K562 (cell line): Measurements from ENCODE around the gene BID. TPM values are rescaled to one million over a fixed set of nuclear protein-coding genes. Genes with fewer than 3 reads are reported as not detected.

ENCODE experiments used
- BCL6 ChIP-seq: fragments of 250-450 bp; sonication (Bioruptor Pico); IDR thresholded peaks from 2 replicates; pipeline ENCODE4 v1.4.0; 2020
- C11orf30 ChIP-seq: fragments of 450-650 bp; IDR thresholded peaks from 2 replicates; pipeline ENCODE4 v1.6.1; 2016; ENCODE audit warnings: low read depth, mild to moderate bottlenecking
- DNMT1 ChIP-seq: fragments of 450-650 bp; IDR thresholded peaks from 2 replicates; pipeline ENCODE4 v1.6.1; 2016; ENCODE audit warnings: antibody characterized with exemption, mild to moderate bottlenecking
- HCFC1 ChIP-seq: IDR thresholded peaks from 2 replicates; pipeline ENCODE4 v1.6.1; 2012; ENCODE audit warnings: low read depth, low read length, improper control_type of control experiment
- HNRNPK ChIP-seq: fragments of 200-400 bp; formaldehyde crosslinking; IDR thresholded peaks from one replicate; pipeline ENCODE4 v1.6.1; 2018; ENCODE audit warnings: mild to moderate bottlenecking, low read depth, low read length; ENCODE audit not compliant: poor library complexity, severe bottlenecking
- MITF ChIP-seq: IDR thresholded peaks from 2 replicates; pipeline ENCODE4 v1.6.1; 2014; ENCODE audit warnings: antibody characterized with exemption
- TFAP4 ChIP-seq: sonication (generic); formaldehyde crosslinking; IDR thresholded peaks from 2 replicates; pipeline ENCODE4 v1.8.0; 2022; ENCODE audit warnings: missing genetic modification reagents, mild to moderate bottlenecking, moderate library complexity, borderline replicate concordance
- ZNF639 ChIP-seq, 2 experiments: fragments of 200-800 bp in 1 of 2; sonication (Bioruptor generic) in 1 of 2; sonication (generic) in 1 of 2; formaldehyde crosslinking in 1 of 2; IDR thresholded peaks in 1 of 2; conservative IDR thresholded peaks in 1 of 2; 2 replicates each; pipeline versions ENCODE4 v1.5.0 to v1.6.1; 2016 to 2020; ENCODE audit warnings: missing compliant biosample characterization in 1 of 2, missing genetic modification characterization in 1 of 2, missing genetic modification reagents in 1 of 2
- polyA plus RNA-seq, 8 experiments: library from polyadenylated mRNA; depleted of rRNA in 4 of 8; stranded (reverse) in 5 of 8; unstranded in 3 of 8; fragments of >200 nt; fragmentation: Nextera tagmentation in 2 of 8; fragmentation: Illumina TruSeq in 1 of 8; extraction: Ambion mirVana in 2 of 8; extraction: Trizol in 1 of 8; gene quantifications; 2 replicates each; pipeline versions ENCODE4 v1.2.1 to v1.2.3, GENCODE V29; 2011 to 2014; ENCODE audit warnings: inconsistent platforms in 1 of 8, missing spikeins in 1 of 8
- total RNA-seq, 7 experiments: library from RNA; depleted of rRNA in 6 of 7; stranded (reverse); fragments of >200 nt in 6 of 7; fragmentation: Illumina TruSeq in 2 of 7; extraction: Trizol in 2 of 7; gene quantifications; 2 replicates each; pipeline versions ENCODE4 v1.2.1 to v1.2.3, GENCODE V29; 2011 to 2021; ENCODE audit warnings: low replicate concordance in 1 of 7
- TF ChIP-seq, protein P1 (sequence below): fragments of 200-600 bp; sonication (generic); IDR thresholded peaks from one replicate; pipeline ENCODE4 v1.6.1; 2012; ENCODE audit warnings: mild to moderate bottlenecking, low read depth, low read length, inconsistent platforms

Gene BID
- total and polyA plus RNA-seq, 9 of the 15 experiments (the other 6 are each of a cell fraction or from before 2014, with no cell fraction given), result 5.2 to 209 (median 63.7) TPM

DNA sequence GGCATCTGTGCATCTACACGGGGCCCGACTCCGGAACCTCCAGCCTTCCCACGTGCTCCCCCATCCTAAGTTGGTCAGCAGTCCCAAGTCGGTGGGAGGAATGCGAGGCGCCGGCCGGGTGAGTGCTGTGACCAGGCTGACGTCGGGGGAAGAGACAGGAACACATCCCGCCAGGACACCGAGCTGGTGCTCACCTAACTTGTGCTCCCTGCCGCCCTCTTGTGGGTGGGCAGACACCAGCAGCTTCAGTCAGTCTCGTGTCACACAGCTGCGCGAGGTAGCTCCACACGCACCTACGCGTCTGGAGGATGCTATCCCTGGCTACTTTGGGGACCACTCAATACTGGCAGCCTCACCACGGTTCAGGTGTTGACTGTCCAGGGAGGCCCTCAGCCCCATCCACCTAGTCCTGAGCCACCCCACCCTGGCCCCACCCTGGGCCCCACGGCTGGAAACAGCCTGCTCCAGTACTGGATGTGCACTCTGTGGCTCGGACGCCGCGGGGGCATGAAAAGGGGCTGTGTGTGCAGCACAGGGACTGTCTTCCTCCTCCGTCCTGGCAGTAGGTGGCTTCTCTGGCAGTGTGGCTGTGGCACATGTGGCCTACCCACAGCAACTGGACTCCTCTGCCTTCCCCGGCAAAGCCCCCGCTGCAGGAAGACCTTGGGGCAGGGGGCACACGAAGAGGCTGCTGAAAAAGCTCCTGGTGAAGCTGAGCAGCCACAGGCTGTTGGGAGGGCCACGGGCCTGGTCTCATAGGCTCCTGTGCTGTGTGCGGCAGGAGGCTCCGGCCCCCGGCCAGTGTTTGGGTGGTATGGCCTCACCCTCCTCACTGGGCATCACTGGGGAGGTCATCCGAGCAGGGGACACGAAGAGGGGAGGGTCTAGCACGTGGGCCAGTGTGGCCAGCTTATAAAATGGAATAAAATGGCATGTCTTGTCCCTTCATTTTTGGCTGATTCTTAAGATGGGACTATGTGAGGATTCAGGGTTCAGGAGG lies 11.2 kb upstream of the BID start (continued):
- TF ChIP-seq MITF (no peak), HCFC1 (no peak), C11orf30 (no peak), TFAP4 (CRISPR knock-in tag) (peak; percentile 84), ZNF639 (CRISPR knock-in tag; conservative IDR thresholded peaks at IDR 0.05 in 1 of 2, IDR thresholded peaks at IDR 0.05 in 1 of 2) (no peak), BCL6 (CRISPR knock-in tag) (no peak), DNMT1 (no peak), HNRNPK (no peak)
- TF ChIP-seq, protein P1, sequence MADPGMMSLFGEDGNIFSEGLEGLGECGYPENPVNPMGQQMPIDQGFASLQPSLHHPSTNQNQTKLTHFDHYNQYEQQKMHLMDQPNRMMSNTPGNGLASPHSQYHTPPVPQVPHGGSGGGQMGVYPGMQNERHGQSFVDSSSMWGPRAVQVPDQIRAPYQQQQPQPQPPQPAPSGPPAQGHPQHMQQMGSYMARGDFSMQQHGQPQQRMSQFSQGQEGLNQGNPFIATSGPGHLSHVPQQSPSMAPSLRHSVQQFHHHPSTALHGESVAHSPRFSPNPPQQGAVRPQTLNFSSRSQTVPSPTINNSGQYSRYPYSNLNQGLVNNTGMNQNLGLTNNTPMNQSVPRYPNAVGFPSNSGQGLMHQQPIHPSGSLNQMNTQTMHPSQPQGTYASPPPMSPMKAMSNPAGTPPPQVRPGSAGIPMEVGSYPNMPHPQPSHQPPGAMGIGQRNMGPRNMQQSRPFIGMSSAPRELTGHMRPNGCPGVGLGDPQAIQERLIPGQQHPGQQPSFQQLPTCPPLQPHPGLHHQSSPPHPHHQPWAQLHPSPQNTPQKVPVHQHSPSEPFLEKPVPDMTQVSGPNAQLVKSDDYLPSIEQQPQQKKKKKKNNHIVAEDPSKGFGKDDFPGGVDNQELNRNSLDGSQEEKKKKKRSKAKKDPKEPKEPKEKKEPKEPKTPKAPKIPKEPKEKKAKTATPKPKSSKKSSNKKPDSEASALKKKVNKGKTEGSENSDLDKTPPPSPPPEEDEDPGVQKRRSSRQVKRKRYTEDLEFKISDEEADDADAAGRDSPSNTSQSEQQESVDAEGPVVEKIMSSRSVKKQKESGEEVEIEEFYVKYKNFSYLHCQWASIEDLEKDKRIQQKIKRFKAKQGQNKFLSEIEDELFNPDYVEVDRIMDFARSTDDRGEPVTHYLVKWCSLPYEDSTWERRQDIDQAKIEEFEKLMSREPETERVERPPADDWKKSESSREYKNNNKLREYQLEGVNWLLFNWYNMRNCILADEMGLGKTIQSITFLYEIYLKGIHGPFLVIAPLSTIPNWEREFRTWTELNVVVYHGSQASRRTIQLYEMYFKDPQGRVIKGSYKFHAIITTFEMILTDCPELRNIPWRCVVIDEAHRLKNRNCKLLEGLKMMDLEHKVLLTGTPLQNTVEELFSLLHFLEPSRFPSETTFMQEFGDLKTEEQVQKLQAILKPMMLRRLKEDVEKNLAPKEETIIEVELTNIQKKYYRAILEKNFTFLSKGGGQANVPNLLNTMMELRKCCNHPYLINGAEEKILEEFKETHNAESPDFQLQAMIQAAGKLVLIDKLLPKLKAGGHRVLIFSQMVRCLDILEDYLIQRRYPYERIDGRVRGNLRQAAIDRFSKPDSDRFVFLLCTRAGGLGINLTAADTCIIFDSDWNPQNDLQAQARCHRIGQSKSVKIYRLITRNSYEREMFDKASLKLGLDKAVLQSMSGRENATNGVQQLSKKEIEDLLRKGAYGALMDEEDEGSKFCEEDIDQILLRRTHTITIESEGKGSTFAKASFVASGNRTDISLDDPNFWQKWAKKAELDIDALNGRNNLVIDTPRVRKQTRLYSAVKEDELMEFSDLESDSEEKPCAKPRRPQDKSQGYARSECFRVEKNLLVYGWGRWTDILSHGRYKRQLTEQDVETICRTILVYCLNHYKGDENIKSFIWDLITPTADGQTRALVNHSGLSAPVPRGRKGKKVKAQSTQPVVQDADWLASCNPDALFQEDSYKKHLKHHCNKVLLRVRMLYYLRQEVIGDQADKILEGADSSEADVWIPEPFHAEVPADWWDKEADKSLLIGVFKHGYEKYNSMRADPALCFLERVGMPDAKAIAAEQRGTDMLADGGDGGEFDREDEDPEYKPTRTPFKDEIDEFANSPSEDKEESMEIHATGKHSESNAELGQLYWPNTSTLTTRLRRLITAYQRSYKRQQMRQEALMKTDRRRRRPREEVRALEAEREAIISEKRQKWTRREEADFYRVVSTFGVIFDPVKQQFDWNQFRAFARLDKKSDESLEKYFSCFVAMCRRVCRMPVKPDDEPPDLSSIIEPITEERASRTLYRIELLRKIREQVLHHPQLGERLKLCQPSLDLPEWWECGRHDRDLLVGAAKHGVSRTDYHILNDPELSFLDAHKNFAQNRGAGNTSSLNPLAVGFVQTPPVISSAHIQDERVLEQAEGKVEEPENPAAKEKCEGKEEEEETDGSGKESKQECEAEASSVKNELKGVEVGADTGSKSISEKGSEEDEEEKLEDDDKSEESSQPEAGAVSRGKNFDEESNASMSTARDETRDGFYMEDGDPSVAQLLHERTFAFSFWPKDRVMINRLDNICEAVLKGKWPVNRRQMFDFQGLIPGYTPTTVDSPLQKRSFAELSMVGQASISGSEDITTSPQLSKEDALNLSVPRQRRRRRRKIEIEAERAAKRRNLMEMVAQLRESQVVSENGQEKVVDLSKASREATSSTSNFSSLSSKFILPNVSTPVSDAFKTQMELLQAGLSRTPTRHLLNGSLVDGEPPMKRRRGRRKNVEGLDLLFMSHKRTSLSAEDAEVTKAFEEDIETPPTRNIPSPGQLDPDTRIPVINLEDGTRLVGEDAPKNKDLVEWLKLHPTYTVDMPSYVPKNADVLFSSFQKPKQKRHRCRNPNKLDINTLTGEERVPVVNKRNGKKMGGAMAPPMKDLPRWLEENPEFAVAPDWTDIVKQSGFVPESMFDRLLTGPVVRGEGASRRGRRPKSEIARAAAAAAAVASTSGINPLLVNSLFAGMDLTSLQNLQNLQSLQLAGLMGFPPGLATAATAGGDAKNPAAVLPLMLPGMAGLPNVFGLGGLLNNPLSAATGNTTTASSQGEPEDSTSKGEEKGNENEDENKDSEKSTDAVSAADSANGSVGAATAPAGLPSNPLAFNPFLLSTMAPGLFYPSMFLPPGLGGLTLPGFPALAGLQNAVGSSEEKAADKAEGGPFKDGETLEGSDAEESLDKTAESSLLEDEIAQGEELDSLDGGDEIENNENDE, result no peak
